Esophagus (tissue), 2 donors: ENCODE measurements around the gene CD69. TPM values are rescaled to one million over a fixed set of nuclear protein-coding genes. Genes with fewer than 3 reads are reported as not detected.

Source experiments
- H3K27ac ChIP-seq, 2 donors: one replicate each; pipeline ENCODE4 v1.5.1; 2013; ENCODE audit warnings: low read depth in 2 of 2, mild to moderate bottlenecking in 2 of 2, inconsistent platforms in 1 of 2, low read length in 1 of 2, moderate library complexity in 1 of 2
- H3K27me3 ChIP-seq, 2 donors: one replicate each; pipeline ENCODE4 v1.6.1; 2013; ENCODE audit warnings: low read length in 2 of 2, control low read depth in 1 of 2, mild to moderate bottlenecking in 1 of 2; ENCODE audit not compliant: insufficient read depth in 2 of 2, control insufficient read depth in 1 of 2
- H3K36me3 ChIP-seq, 2 donors: one replicate each; pipeline ENCODE4 v1.6.1; 2013; ENCODE audit warnings: low read length in 1 of 2; ENCODE audit not compliant: control insufficient read depth in 2 of 2, insufficient read depth in 2 of 2
- H3K4me1 ChIP-seq, 2 donors: one replicate each; pipeline ENCODE4 v1.6.1; 2013; ENCODE audit warnings: low read length in 1 of 2; ENCODE audit not compliant: control insufficient read depth in 2 of 2, insufficient read depth in 2 of 2
- H3K4me3 ChIP-seq, 2 donors: one replicate each; pipeline ENCODE4 v1.5.1; 2013; ENCODE audit warnings: low read length in 2 of 2, mild to moderate bottlenecking in 2 of 2, low read depth in 1 of 2, moderate library complexity in 1 of 2
- H3K9me3 ChIP-seq, 2 donors: one replicate each; pipeline ENCODE4 v1.6.1; 2013; ENCODE audit warnings: mild to moderate bottlenecking in 2 of 2, low read depth in 1 of 2, low read length in 1 of 2, moderate library complexity in 1 of 2; ENCODE audit not compliant: control insufficient read depth in 2 of 2, insufficient read depth in 1 of 2
- WGBS, 2 donors: extraction: QIAGEN DNeasy Blood & Tissue Kit; methylation state at CpG; one replicate each; pipeline ENCODE4 v1.1.7; 2013; 5-methylcytosine and 5-hydroxymethylcytosine counted together
- polyA plus RNA-seq, 2 donors: library from polyadenylated mRNA; stranded (reverse); fragments of 200-250 nt; gene quantifications; one replicate each; pipeline ENCODE4 v1.2.3, GENCODE V29; 2013
- donor health status: healthy with polysubstance abuse.
- donor health status: Bipolar disorder and iron deficiency.

CD69 gene
- polyA plus RNA-seq, 2 donors: 1.6 to 1.8 TPM

DNA sequence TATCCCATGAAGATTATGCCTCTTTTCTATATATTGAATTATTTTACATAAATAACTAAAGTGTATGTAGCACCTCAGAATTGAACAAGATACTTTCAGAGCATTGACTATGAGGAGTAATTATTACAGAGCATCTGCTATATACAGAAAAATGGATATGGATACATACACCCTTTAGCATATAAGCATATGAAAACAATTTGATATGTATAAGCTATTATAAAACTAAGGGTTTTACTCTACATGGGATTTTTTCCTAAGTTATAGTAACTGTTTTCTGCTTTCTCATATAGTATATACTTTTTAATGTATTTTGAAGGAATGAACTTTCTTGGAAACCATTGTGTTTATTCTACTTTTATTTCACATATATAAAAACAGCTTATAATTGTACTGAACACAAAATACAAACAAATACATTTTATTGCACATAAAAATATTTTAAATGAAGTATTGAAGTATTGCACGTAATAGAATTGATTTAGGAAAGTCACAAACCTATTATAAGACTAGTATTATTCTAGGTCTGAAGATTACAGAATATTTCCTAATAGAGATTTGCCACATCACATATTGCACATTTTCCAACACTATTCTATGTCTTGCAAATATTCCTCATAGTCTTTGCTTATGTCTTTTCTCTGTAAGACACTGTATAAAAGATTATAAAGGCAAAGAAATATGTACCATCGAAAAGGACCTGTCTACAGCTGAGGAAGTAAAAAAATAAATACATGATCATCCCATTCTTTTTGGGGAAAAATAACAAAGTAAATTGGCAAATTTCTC, 8.4 kb downstream of the CD69 start:
- no peaks in the 10 kb centered on the region for H3K9me3 ChIP-seq
- no peak overlapping the region for H3K4me3 ChIP-seq
- no peaks in the 10 kb centered on the region for H3K4me1 ChIP-seq
- no peaks in the 10 kb centered on the region for H3K27me3 ChIP-seq
- H3K36me3 ChIP-seq: no peaks in the 10 kb centered on the region
- H3K27ac ChIP-seq: no peak overlapping the region
- WGBS, 2 donors: 91 to 93% methylated on average over 2 of the region's 2 CpGs

GRCh38 chr12:9751204-9752144, 9.2 kb downstream of the CD69 start:
- no peaks in the 10 kb centered on the region for H3K36me3 ChIP-seq
- H3K4me3 ChIP-seq: no peak overlapping the region
- no peaks in the 10 kb centered on the region for H3K27me3 ChIP-seq
- WGBS, 2 donors: 45 to 53% methylated on average over 9 of the region's 9 CpGs
- H3K4me1 ChIP-seq: no peaks in the 10 kb centered on the region
- H3K27ac ChIP-seq: no peak overlapping the region
- no peaks in the 10 kb centered on the region for H3K9me3 ChIP-seq

- Histone ChIP-seq H3K4me3 (peak overlapping the region in 1 of 2 donors; percentile 15), H3K27ac (no peak overlapping the region), H3K27me3 (no peaks in the 10 kb centered on the region), H3K4me1 (no peaks in the 10 kb centered on the region), H3K9me3 (no peaks in the 10 kb centered on the region), H3K36me3 (no peaks in the 10 kb centered on the region)
- WGBS, 2 donors: 16 to 17% methylated on average over 20 of the region's 20 CpGs
Observed at GRCh38 chr12:9750276-9751203, 10.2 kb downstream of the CD69 start.

- WGBS, 2 donors: 10 to 49% methylated on average over 1 of the region's 1 CpG
- H3K9me3 ChIP-seq: no peaks in the 10 kb centered on the region
Observed at GRCh38 chr12:9749640-9750039, 11.1 kb downstream of the CD69 start.

DNA sequence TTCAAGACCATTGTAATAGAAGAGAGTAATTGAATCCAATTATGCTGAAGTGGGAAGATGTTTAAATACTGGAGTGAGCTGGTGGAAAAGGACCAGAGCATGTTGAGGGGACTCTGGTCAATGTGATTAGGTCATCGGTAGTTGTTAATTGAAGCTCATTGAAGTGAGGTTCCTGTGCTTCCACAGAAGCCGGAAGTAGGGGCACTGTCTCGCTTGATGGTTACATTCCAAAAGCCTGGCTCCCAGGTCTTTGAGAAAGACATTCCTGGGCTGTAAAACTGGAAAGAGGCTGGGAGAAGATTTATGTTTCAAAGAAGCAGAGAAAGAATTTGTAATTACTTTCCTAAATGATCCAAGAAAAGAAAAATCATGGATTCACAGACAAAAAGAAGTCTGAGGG, 15.5 kb downstream of the CD69 start:
- H3K36me3 ChIP-seq: no peaks in the 10 kb centered on the region
- WGBS, 2 donors: 80 to 86% methylated on average over 3 of the region's 3 CpGs
- peaks cover 0 to 2% of the 10 kb centered on the region in 2 donors for H3K4me1 ChIP-seq
- H3K4me3 ChIP-seq: no peak overlapping the region
- H3K27me3 ChIP-seq: no peaks in the 10 kb centered on the region
- no peak overlapping the region for H3K27ac ChIP-seq
- H3K9me3 ChIP-seq: no peaks in the 10 kb centered on the region

More at GRCh38 chr12:9749640-9750039, 11.1 kb downstream of the CD69 start:
- no peaks in the 10 kb centered on the region for H3K36me3 ChIP-seq
- no peak overlapping the region for H3K27ac ChIP-seq
- H3K4me3 ChIP-seq: no peak overlapping the region
- no peaks in the 10 kb centered on the region for H3K4me1 ChIP-seq
- H3K27me3 ChIP-seq: no peaks in the 10 kb centered on the region

- no peaks in the 10 kb centered on the region for H3K36me3 ChIP-seq
- no peak overlapping the region for H3K4me3 ChIP-seq
- H3K9me3 ChIP-seq: no peaks in the 10 kb centered on the region
- no peaks in the 10 kb centered on the region for H3K27me3 ChIP-seq
- H3K27ac ChIP-seq: peak overlapping the region; percentile 38 to 59
- WGBS, 2 donors: 41% methylated on average over 5 of the region's 5 CpGs
- H3K4me1 ChIP-seq: peaks cover 0 to 2% of the 10 kb centered on the region in 2 donors
Observed at GRCh38 chr12:9742661-9743060, 18.0 kb downstream of the CD69 start.

DNA sequence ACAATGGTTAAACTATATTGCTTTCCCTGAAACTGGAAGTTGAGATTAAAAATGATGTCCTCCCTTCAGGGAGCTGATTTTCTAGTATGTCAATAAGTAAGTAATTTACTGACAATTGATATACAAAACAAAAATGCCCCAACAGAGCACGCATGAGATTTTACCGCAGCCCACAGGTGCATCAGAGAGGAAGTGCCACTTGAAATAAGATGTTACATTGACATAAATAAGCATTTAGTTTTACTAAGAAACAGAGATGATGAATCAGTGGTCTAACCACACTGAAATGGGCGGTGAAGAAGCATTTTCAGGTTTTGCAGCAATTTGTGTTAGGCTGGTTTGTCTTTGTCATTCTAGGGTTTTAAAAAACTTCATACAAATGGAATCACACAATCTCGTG, 19.0 kb downstream of the CD69 start:
- no peaks in the 10 kb centered on the region for H3K36me3 ChIP-seq
- no peak overlapping the region for H3K4me3 ChIP-seq
- peaks cover 0 to 2% of the 10 kb centered on the region in 2 donors for H3K4me1 ChIP-seq
- 66 to 68% methylated on average over 4 of the region's 4 CpGs for WGBS, 2 donors
- H3K9me3 ChIP-seq: no peaks in the 10 kb centered on the region
- no peak overlapping the region for H3K27ac ChIP-seq
- no peaks in the 10 kb centered on the region for H3K27me3 ChIP-seq

DNA sequence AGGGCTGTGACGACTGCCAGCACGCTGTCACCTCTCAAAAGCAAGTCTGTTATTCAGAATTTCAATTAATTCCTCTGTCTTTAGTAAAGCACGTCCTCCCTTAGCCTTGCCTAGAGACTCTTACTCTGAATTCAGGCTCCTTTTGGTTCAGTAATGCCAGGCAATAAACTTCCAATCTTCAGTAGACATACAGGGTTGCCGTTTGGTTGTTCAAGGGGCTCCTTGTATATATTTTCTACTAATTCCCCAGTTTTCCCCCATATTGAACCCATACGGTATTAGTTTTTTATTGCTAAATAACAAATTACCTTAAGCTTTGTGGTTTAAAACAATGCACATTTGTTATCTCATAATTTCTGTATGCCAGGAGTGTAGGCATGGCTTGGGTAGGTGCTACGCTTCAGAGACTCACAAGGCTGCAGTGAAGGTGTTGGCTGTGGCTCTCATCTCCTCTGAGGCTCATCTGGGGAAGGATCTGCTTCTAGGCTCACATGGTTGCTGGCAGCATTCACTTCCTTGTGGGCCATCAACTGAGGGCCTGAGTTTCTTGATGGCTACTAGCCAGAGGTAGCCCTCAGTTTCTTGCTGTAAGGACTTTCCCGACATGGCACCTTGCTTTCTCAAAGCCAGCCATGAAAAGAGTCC, 20.5 kb downstream of the CD69 start:
- Histone ChIP-seq H3K9me3 (no peaks in the 10 kb centered on the region), H3K27ac (peak overlapping the region; percentile 48 to 68), H3K4me3 (peak overlapping the region; percentile 26 to 35), H3K36me3 (no peaks in the 10 kb centered on the region), H3K27me3 (no peaks in the 10 kb centered on the region), H3K4me1 (peaks cover 0 to 2% of the 10 kb centered on the region in 2 donors)
- 73 to 82% methylated on average over 7 of the region's 7 CpGs for whole genome bisulfite sequencing, 2 donors
